ENCODE measurements around the gene PCDHGA4. TPM values are rescaled to one million over a fixed set of nuclear protein-coding genes. Genes with fewer than 3 reads are reported as not detected.
A peak's percentile ranks its signal among the peaks of the same experiment; 100 is the strongest.
"Not testable (repeated sequence)": the region's sequence is repeated elsewhere in the genome, so short reads cannot be mapped to it uniquely, and the experiment has no call there.

The PCDHGA4 gene
- 2.5 and 4.8 TPM in 2 replicates for total RNA-seq (2012; rRNA removed)

GRCh38 chr5:141354900-141355469 lies at the start of gene PCDHGA4:
PCDHGA4 (plus strand) TSS chr5:141355021; CDS start chr5:141355108, 87 bp downstream.
- Histone ChIP-seq H3K4me2 (ENCODE audit: low read length) (peak within 1 kb of the TSS; percentile 59), H3K4me3 (ENCODE audit: low read length) (peak within 1 kb of the TSS; percentile 62), H3K36me3 (ENCODE audit: insufficient read depth, low read length) (no peaks in the 10 kb centered on the region)

GRCh38 chr5:141306630-141307029 lies 48.2 kb upstream of the PCDHGA4 start:
- H3K36me3 ChIP-seq (ENCODE audit: insufficient read depth, low read length): no peaks in the 10 kb centered on the region
- no peak overlapping the region for H3K9ac ChIP-seq (ENCODE audit: low read depth, low read length)
- H3K9me3 ChIP-seq (replicated peaks; ENCODE audit: low read length): peaks cover 9% of the 10 kb centered on the region
- H3K27me3 ChIP-seq (ENCODE audit: control insufficient read depth, insufficient read depth, low read length): no peaks in the 10 kb centered on the region
- no peak overlapping the region for H3K4me2 ChIP-seq (ENCODE audit: low read length)
- no peaks in the 10 kb centered on the region for H3K4me1 ChIP-seq (ENCODE audit: control insufficient read depth, insufficient read depth, low read length)
- H3K4me3 ChIP-seq (ENCODE audit: low read length): no peak overlapping the region

More at GRCh38 chr5:141354900-141355469, at the start of gene PCDHGA4:
- H3K4me1 ChIP-seq (ENCODE audit: control insufficient read depth, insufficient read depth, low read length): no peaks in the 10 kb centered on the region
- no peaks in the 10 kb centered on the region for H3K27me3 ChIP-seq (ENCODE audit: control insufficient read depth, insufficient read depth, low read length)
- H3K9ac ChIP-seq (ENCODE audit: low read depth, low read length): peak within 1 kb of the TSS; percentile 56
- peaks cover 10% of the 10 kb centered on the region for H3K9me3 ChIP-seq (replicated peaks; ENCODE audit: low read length)

GRCh38 chr5:141313711-141314110 lies 41.1 kb upstream of the PCDHGA4 start:
- H3K9me3 ChIP-seq (replicated peaks; ENCODE audit: low read length): peaks cover 17% of the 10 kb centered on the region

GRCh38 chr5:141316963-141317362 lies 37.9 kb upstream of the PCDHGA4 start:
- not testable (repeated sequence) for H3K4me1 ChIP-seq (ENCODE audit: control insufficient read depth, insufficient read depth, low read length); H3K27me3 ChIP-seq (ENCODE audit: control insufficient read depth, insufficient read depth, low read length); H3K9ac ChIP-seq (ENCODE audit: low read depth, low read length); H3K4me3 ChIP-seq (ENCODE audit: low read length); H3K4me2 ChIP-seq (ENCODE audit: low read length)
- Histone ChIP-seq H3K9me3 (replicated peaks; ENCODE audit: low read length) (peaks cover 31% of the 10 kb centered on the region), H3K36me3 (ENCODE audit: insufficient read depth, low read length) (peaks cover 34% of the 10 kb centered on the region)

More at GRCh38 chr5:141313711-141314110, 41.1 kb upstream of the PCDHGA4 start:
- H3K9ac ChIP-seq (ENCODE audit: low read depth, low read length): no peak overlapping the region
- H3K27me3 ChIP-seq (ENCODE audit: control insufficient read depth, insufficient read depth, low read length): no peaks in the 10 kb centered on the region
- H3K4me1 ChIP-seq (ENCODE audit: control insufficient read depth, insufficient read depth, low read length): no peaks in the 10 kb centered on the region
- no peak overlapping the region for H3K4me2 ChIP-seq (ENCODE audit: low read length)
- peaks cover 22% of the 10 kb centered on the region for H3K36me3 ChIP-seq (ENCODE audit: insufficient read depth, low read length)
- H3K4me3 ChIP-seq (ENCODE audit: low read length): no peak overlapping the region

- Histone ChIP-seq H3K4me1 (ENCODE audit: control insufficient read depth, insufficient read depth, low read length) (no peaks in the 10 kb centered on the region), H3K4me2 (ENCODE audit: low read length) (peak overlapping the region; percentile 77), H3K9me3 (replicated peaks; ENCODE audit: low read length) (peaks cover 31% of the 10 kb centered on the region), H3K36me3 (ENCODE audit: insufficient read depth, low read length) (peaks cover 34% of the 10 kb centered on the region), H3K4me3 (ENCODE audit: low read length) (peak overlapping the region; percentile 83), H3K9ac (ENCODE audit: low read depth, low read length) (no peak overlapping the region), H3K27me3 (ENCODE audit: control insufficient read depth, insufficient read depth, low read length) (no peaks in the 10 kb centered on the region)
These were observed 35.6 kb upstream of the PCDHGA4 start for GRCh38 chr5:141319202-141319601.

GRCh38 chr5:141319699-141320098 lies 35.1 kb upstream of the PCDHGA4 start:
- Histone ChIP-seq H3K27me3 (ENCODE audit: control insufficient read depth, insufficient read depth, low read length) (no peaks in the 10 kb centered on the region), H3K36me3 (ENCODE audit: insufficient read depth, low read length) (peaks cover 34% of the 10 kb centered on the region), H3K9ac (ENCODE audit: low read depth, low read length) (no peak overlapping the region), H3K9me3 (replicated peaks; ENCODE audit: low read length) (peaks cover 31% of the 10 kb centered on the region), H3K4me2 (ENCODE audit: low read length) (peak overlapping the region; percentile 77), H3K4me1 (ENCODE audit: control insufficient read depth, insufficient read depth, low read length) (no peaks in the 10 kb centered on the region), H3K4me3 (ENCODE audit: low read length) (peak overlapping the region; percentile 83)

GRCh38 chr5:141320225-141321169 lies 34.3 kb upstream of the PCDHGA4 start, which contains the start of gene TAF7:
TAF7 (minus strand) TSS chr5:141320784; CDS start chr5:141320044, 740 bp downstream.
- no peaks in the 10 kb centered on the region for H3K4me1 ChIP-seq (ENCODE audit: control insufficient read depth, insufficient read depth, low read length)
- H3K36me3 ChIP-seq (ENCODE audit: insufficient read depth, low read length): peaks cover 33% of the 10 kb centered on the region
- peaks cover 24% of the 10 kb centered on the region for H3K9me3 ChIP-seq (replicated peaks; ENCODE audit: low read length)
- H3K4me3 ChIP-seq (ENCODE audit: low read length): peak within 1 kb of the TSS; percentile 83
- H3K27me3 ChIP-seq (ENCODE audit: control insufficient read depth, insufficient read depth, low read length): no peaks in the 10 kb centered on the region
- H3K4me2 ChIP-seq (ENCODE audit: low read length): peak within 1 kb of the TSS; percentile 77
- peak within 1 kb of the TSS; percentile 94 for H3K9ac ChIP-seq (ENCODE audit: low read depth, low read length)

- no peaks in the 10 kb centered on the region for H3K27me3 ChIP-seq (ENCODE audit: control insufficient read depth, insufficient read depth, low read length)
These were observed 32.6 kb upstream of the PCDHGA4 start for GRCh38 chr5:141322261-141322660.

GRCh38 chr5:141326088-141326854 lies 28.6 kb upstream of the PCDHGA4 start:
- peaks cover 4% of the 10 kb centered on the region for H3K9me3 ChIP-seq (replicated peaks; ENCODE audit: low read length)
- H3K4me2 ChIP-seq (ENCODE audit: low read length): peak overlapping the region; percentile 85
- H3K36me3 ChIP-seq (ENCODE audit: insufficient read depth, low read length): no peaks in the 10 kb centered on the region
- no peaks in the 10 kb centered on the region for H3K27me3 ChIP-seq (ENCODE audit: control insufficient read depth, insufficient read depth, low read length)
- H3K4me3 ChIP-seq (ENCODE audit: low read length): peak overlapping the region; percentile 70
- H3K4me1 ChIP-seq (ENCODE audit: control insufficient read depth, insufficient read depth, low read length): no peaks in the 10 kb centered on the region
- H3K9ac ChIP-seq (ENCODE audit: low read depth, low read length): peak overlapping the region; percentile 80

More at GRCh38 chr5:141322261-141322660, 32.6 kb upstream of the PCDHGA4 start:
- H3K9me3 ChIP-seq (replicated peaks; ENCODE audit: low read length): peaks cover 20% of the 10 kb centered on the region
- no peak overlapping the region for H3K9ac ChIP-seq (ENCODE audit: low read depth, low read length)
- peaks cover 23% of the 10 kb centered on the region for H3K36me3 ChIP-seq (ENCODE audit: insufficient read depth, low read length)
- H3K4me3 ChIP-seq (ENCODE audit: low read length): no peak overlapping the region
- no peak overlapping the region for H3K4me2 ChIP-seq (ENCODE audit: low read length)
- H3K4me1 ChIP-seq (ENCODE audit: control insufficient read depth, insufficient read depth, low read length): no peaks in the 10 kb centered on the region

- Histone ChIP-seq H3K4me1 (ENCODE audit: control insufficient read depth, insufficient read depth, low read length) (no peaks in the 10 kb centered on the region), H3K36me3 (ENCODE audit: insufficient read depth, low read length) (no peaks in the 10 kb centered on the region), H3K4me2 (ENCODE audit: low read length) (no peak overlapping the region), H3K27me3 (ENCODE audit: control insufficient read depth, insufficient read depth, low read length) (no peaks in the 10 kb centered on the region), H3K4me3 (ENCODE audit: low read length) (no peak overlapping the region), H3K9ac (ENCODE audit: low read depth, low read length) (no peak overlapping the region), H3K9me3 (replicated peaks; ENCODE audit: low read length) (peaks cover 7% of the 10 kb centered on the region)
These were observed 26.6 kb upstream of the PCDHGA4 start for GRCh38 chr5:141328231-141328630.
